ENCODE data around the gene PRKRA. TPM values are rescaled to one million over a fixed set of nuclear protein-coding genes. Genes with fewer than 3 reads are reported as not detected.

PRKRA gene
- total and polyA plus RNA-seq, 3 donors from 2014 or later: 87.5 to 108 (median 103) TPM

GRCh38 chr2:178436662-178437061 lies 14.3 kb downstream of the PRKRA start:
- WGBS, 2 donors: 91 to 96% methylated on average over 2 of the region's 2 CpGs
- no peak for TF ChIP-seq POLR2A (IDR thresholded peaks at IDR 0.05)
- no peak for TF ChIP-seq CTCF (IDR thresholded peaks at IDR 0.05)
- no peaks in the 10 kb centered on the region for H3K36me3 ChIP-seq (ENCODE audit: low read depth, missing control alignments)
- no peak overlapping the region for H3K27ac ChIP-seq
- no peak for DNase-seq
- H3K4me1 ChIP-seq: no peaks in the 10 kb centered on the region
- intact Hi-C loops (cut with DNase I; ENCODE audit: low total_unique reads): no loop called here
- H3K9me3 ChIP-seq: no peaks in the 10 kb centered on the region
- no peak overlapping the region for H3K4me3 ChIP-seq
- no peaks in the 10 kb centered on the region for H3K27me3 ChIP-seq

GRCh38 chr2:178429336-178429735 lies 21.6 kb downstream of the PRKRA start:
- Histone ChIP-seq H3K27me3 (no peaks in the 10 kb centered on the region), H3K4me1 (no peaks in the 10 kb centered on the region), H3K27ac (no peak overlapping the region), H3K36me3 (ENCODE audit: low read depth, missing control alignments) (no peaks in the 10 kb centered on the region), H3K9me3 (no peaks in the 10 kb centered on the region), H3K4me3 (no peak overlapping the region)
- no peak for DNase-seq
- TF ChIP-seq POLR2A (IDR thresholded peaks at IDR 0.05) (no peak), CTCF (IDR thresholded peaks at IDR 0.05) (no peak)
- intact Hi-C loops (cut with DNase I; ENCODE audit: low total_unique reads): no loop called here

- Histone ChIP-seq H3K36me3 (ENCODE audit: low read depth, missing control alignments) (no peaks in the 10 kb centered on the region), H3K9me3 (no peaks in the 10 kb centered on the region), H3K4me3 (no peak overlapping the region), H3K27me3 (no peaks in the 10 kb centered on the region), H3K4me1 (no peaks in the 10 kb centered on the region), H3K27ac (no peak overlapping the region)
- DNase-seq: no peak
- intact Hi-C loops (cut with DNase I; ENCODE audit: low total_unique reads): no loop called here
- 39 to 50% methylated on average over 1 of the region's 1 CpG for WGBS, 2 donors
- TF ChIP-seq CTCF (IDR thresholded peaks at IDR 0.05): no peak
- no peak for TF ChIP-seq POLR2A (IDR thresholded peaks at IDR 0.05)
Measured at GRCh38 chr2:178428396-178428806, 22.6 kb downstream of the PRKRA start.

GRCh38 chr2:178427458-178427857 lies 23.5 kb downstream of the PRKRA start:
- Histone ChIP-seq H3K9me3 (no peaks in the 10 kb centered on the region), H3K27ac (no peak overlapping the region), H3K36me3 (ENCODE audit: low read depth, missing control alignments) (no peaks in the 10 kb centered on the region), H3K4me1 (no peaks in the 10 kb centered on the region), H3K27me3 (no peaks in the 10 kb centered on the region), H3K4me3 (no peak overlapping the region)
- no peak for TF ChIP-seq POLR2A (IDR thresholded peaks at IDR 0.05)
- no peak for TF ChIP-seq CTCF (IDR thresholded peaks at IDR 0.05)
- no peak for DNase-seq
- intact Hi-C loops (cut with DNase I; ENCODE audit: low total_unique reads): no loop called here
- WGBS, 2 donors: 87 to 92% methylated on average over 2 of the region's 2 CpGs

GRCh38 chr2:178426388-178426787 lies 24.6 kb downstream of the PRKRA start:
- H3K36me3 ChIP-seq (ENCODE audit: low read depth, missing control alignments): no peaks in the 10 kb centered on the region
- no peak for TF ChIP-seq POLR2A (IDR thresholded peaks at IDR 0.05)
- no peak for TF ChIP-seq CTCF (IDR thresholded peaks at IDR 0.05)
- WGBS, 2 donors: 94 to 97% methylated on average over 3 of the region's 3 CpGs
- no peaks in the 10 kb centered on the region for H3K9me3 ChIP-seq
- no peak overlapping the region for H3K27ac ChIP-seq
- intact Hi-C loops (cut with DNase I; ENCODE audit: low total_unique reads): no loop called here
- H3K4me1 ChIP-seq: no peaks in the 10 kb centered on the region
- DNase-seq: no peak
- H3K4me3 ChIP-seq: no peak overlapping the region
- no peaks in the 10 kb centered on the region for H3K27me3 ChIP-seq

All from testis (tissue), 3 donors.